Measurements from ENCODE around the gene SND1. TPM values are rescaled to one million over a fixed set of nuclear protein-coding genes. Genes with fewer than 3 reads are reported as not detected.

Gene SND1
- total and polyA plus RNA-seq, 5 donors from 2014 or later, result 84.4 to 121 (median 86.9) TPM

DNA sequence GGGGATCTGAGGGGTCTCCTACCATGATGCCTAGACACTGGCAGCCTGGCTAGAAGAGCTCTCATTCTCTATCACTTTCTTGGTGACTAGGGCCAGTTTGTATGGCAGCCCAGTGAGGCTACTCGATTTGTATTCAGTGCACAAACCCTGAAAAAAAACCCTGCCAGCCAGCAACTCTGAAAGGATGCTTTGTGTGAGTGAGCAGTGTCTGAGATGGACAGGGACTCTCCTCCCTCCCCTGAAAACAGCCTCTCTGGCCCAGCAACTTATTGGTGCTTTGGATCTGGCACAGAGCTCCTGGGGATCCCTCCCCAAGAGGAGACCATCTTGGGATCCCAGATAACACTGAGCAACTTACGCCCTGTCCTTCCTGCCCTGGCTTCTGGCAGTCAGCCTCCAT lies 390.0 kb downstream of the SND1 start:
- H3K27ac Mint-ChIP-seq, result peak overlapping the region in 1 of 3 donors; percentile 70
- H3K4me3 ChIP-seq (ENCODE audit: low read depth, low read length), result no peak overlapping the region
- peaks cover 0 to 8% (median 2%) of the 10 kb centered on the region in 4 donors for H3K4me1 Mint-ChIP-seq
- H3K4me1 ChIP-seq (ENCODE audit: control insufficient read depth, insufficient read depth, low read length, poor library complexity, severe bottlenecking), result no peaks in the 10 kb centered on the region
- no peaks in the 10 kb centered on the region for H3K36me3 ChIP-seq (ENCODE audit: control insufficient read depth, insufficient read depth, low read length)
- H3K36me3 Mint-ChIP-seq, result peaks cover 13% of the 10 kb centered on the region
- ATAC-seq (ENCODE audit: low read depth in 2 of 2), result no peak
- no peak for DNase-seq
- H3K27me3 ChIP-seq (ENCODE audit: control insufficient read depth, insufficient read depth, low read length), result no peaks in the 10 kb centered on the region
- no peaks in the 10 kb centered on the region for H3K27me3 Mint-ChIP-seq
- H3K9me3 Mint-ChIP-seq, result no peaks in the 10 kb centered on the region
- no peak overlapping the region for H3K27ac ChIP-seq (ENCODE audit: insufficient read depth, low read length, poor library complexity, severe bottlenecking)
- H3K4me3 Mint-ChIP-seq, result no peak overlapping the region
- no peaks in the 10 kb centered on the region for H3K9me3 ChIP-seq (ENCODE audit: control insufficient read depth in 2 of 2, low read length in 2 of 2)

DNA sequence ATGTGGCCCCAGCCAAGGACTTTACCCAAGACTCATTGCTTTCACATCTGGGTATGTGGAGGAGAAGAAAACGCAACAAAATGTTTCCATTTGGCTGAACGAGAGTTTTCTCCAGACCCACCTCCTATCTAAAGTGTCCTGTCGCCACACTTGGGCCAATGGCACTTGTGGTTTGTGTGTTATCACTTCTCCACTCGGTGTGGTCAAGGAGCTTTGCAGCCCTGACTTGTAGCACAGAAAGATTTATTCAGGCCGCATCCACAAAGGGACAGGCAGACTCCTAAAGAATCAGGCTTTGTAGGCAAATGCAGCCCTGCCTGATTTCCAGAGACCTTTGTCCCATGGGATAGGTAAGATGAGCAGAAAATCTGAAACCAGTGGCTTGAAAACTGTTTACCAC lies 392.1 kb downstream of the SND1 start:
- Mint-ChIP-seq H3K4me3 (no peak overlapping the region), H3K27ac (no peak overlapping the region), H3K9me3 (no peaks in the 10 kb centered on the region), H3K27me3 (no peaks in the 10 kb centered on the region), H3K4me1 (peaks cover 0 to 7% (median 3%) of the 10 kb centered on the region in 4 donors), H3K36me3 (peaks cover 8% of the 10 kb centered on the region)
- Histone ChIP-seq H3K9me3 (ENCODE audit: control insufficient read depth in 2 of 2, low read length in 2 of 2) (no peaks in the 10 kb centered on the region), H3K27ac (ENCODE audit: insufficient read depth, low read length, poor library complexity, severe bottlenecking) (no peak overlapping the region), H3K27me3 (ENCODE audit: control insufficient read depth, insufficient read depth, low read length) (no peaks in the 10 kb centered on the region), H3K36me3 (ENCODE audit: control insufficient read depth, insufficient read depth, low read length) (no peaks in the 10 kb centered on the region), H3K4me1 (ENCODE audit: control insufficient read depth, insufficient read depth, low read length, poor library complexity, severe bottlenecking) (no peaks in the 10 kb centered on the region), H3K4me3 (ENCODE audit: low read depth, low read length) (no peak overlapping the region)
- DNase-seq (no peak), ATAC-seq (ENCODE audit: low read depth in 2 of 2) (no peak)

DNA sequence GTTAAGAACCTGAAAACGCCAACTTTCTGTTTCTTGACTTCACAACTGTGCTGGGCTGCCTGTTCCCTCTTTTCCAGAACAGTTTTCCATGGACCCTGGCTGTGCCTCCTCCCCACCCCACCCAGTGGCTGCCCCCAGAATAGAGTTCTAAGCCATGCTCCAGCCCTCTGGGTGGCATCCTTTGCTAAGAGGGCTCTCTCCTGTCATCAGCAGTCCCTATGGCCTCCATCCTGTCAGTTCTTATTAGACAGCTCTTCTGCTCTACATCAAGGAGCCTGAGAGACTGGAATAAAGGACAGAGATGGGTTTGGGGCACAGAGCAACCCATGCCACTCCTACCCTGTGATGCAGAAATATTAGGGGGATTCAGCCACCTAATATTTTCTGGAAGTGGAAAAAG lies 393.2 kb downstream of the SND1 start:
- H3K27ac Mint-ChIP-seq, result peak overlapping the region in 1 of 3 donors; percentile 17
- H3K36me3 ChIP-seq (ENCODE audit: control insufficient read depth, insufficient read depth, low read length), result no peaks in the 10 kb centered on the region
- H3K4me1 ChIP-seq (ENCODE audit: control insufficient read depth, insufficient read depth, low read length, poor library complexity, severe bottlenecking), result no peaks in the 10 kb centered on the region

DNA sequence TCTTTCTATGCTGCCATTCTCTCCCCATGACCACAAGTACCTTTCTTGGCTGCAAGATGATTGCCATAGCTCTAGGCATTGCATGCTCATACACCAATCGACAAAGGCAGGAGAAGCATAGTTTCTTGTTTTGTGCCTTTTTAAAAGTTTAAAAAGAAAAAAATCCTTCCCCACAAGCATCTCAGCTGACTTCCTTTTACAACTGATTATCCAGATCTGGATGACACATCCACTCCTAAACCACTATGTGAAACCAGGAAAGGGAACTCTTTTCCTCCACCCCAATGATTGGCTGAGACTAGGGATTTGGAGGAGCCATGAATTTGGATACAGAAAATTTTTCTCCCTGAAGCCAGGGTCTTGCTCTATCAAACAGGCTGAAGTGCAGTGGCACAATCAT lies 393.8 kb downstream of the SND1 start:
- H3K4me1 ChIP-seq (ENCODE audit: control insufficient read depth, insufficient read depth, low read length, poor library complexity, severe bottlenecking), result no peaks in the 10 kb centered on the region
- H3K36me3 Mint-ChIP-seq, result peaks cover 8% of the 10 kb centered on the region
- no peak overlapping the region for H3K4me3 Mint-ChIP-seq
- H3K27ac Mint-ChIP-seq, result peak overlapping the region in 1 of 3 donors; percentile 17
- ATAC-seq (ENCODE audit: low read depth in 2 of 2), result no peak
- H3K9me3 Mint-ChIP-seq, result no peaks in the 10 kb centered on the region
- no peaks in the 10 kb centered on the region for H3K27me3 Mint-ChIP-seq
- DNase-seq, result no peak
- H3K4me1 Mint-ChIP-seq, result peaks cover 0 to 7% (median 4%) of the 10 kb centered on the region in 4 donors
- no peaks in the 10 kb centered on the region for H3K9me3 ChIP-seq (ENCODE audit: control insufficient read depth in 2 of 2, low read length in 2 of 2)
- H3K36me3 ChIP-seq (ENCODE audit: control insufficient read depth, insufficient read depth, low read length), result no peaks in the 10 kb centered on the region
- H3K4me3 ChIP-seq (ENCODE audit: low read depth, low read length), result no peak overlapping the region
- H3K27me3 ChIP-seq (ENCODE audit: control insufficient read depth, insufficient read depth, low read length), result no peaks in the 10 kb centered on the region
- no peak overlapping the region for H3K27ac ChIP-seq (ENCODE audit: insufficient read depth, low read length, poor library complexity, severe bottlenecking)

More for the DNA sequence above, 393.2 kb downstream of the SND1 start:
- no peak for ATAC-seq (ENCODE audit: low read depth in 2 of 2)
- Histone ChIP-seq H3K27ac (ENCODE audit: insufficient read depth, low read length, poor library complexity, severe bottlenecking) (no peak overlapping the region), H3K27me3 (ENCODE audit: control insufficient read depth, insufficient read depth, low read length) (no peaks in the 10 kb centered on the region), H3K9me3 (ENCODE audit: control insufficient read depth in 2 of 2, low read length in 2 of 2) (no peaks in the 10 kb centered on the region), H3K4me3 (ENCODE audit: low read depth, low read length) (no peak overlapping the region)
- H3K4me3 Mint-ChIP-seq, result no peak overlapping the region
- H3K36me3 Mint-ChIP-seq, result peaks cover 8% of the 10 kb centered on the region
- H3K27me3 Mint-ChIP-seq, result no peaks in the 10 kb centered on the region
- no peaks in the 10 kb centered on the region for H3K9me3 Mint-ChIP-seq
- DNase-seq, result no peak
- peaks cover 0 to 7% (median 3%) of the 10 kb centered on the region in 4 donors for H3K4me1 Mint-ChIP-seq

DNA sequence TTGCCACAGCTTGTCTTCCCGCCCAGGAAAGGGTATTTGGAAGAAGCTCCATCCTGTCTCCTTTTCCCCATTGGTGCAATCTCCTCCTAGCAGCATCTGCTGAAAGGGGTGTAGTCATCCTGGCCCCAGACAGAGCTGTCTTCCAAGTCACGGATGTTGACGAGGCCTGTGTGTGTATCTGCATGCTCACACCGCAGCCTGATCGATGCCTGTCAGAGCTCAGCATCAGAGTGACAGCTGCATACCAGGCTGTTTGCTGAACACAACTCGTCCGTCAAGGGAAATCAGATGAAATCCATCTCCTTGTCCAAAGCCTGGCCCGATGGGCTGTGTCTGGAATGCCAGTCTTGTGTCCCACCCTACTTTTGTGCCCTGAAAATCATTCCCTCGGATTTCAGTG lies 400.4 kb downstream of the SND1 start:
- Mint-ChIP-seq H3K4me3 (no peak overlapping the region), H3K27ac (peak overlapping the region in 2 of 3 donors; percentile 9 to 57), H3K27me3 (no peaks in the 10 kb centered on the region), H3K36me3 (no peaks in the 10 kb centered on the region), H3K4me1 (peaks cover 5 to 32% (median 13%) of the 10 kb centered on the region in 4 donors), H3K9me3 (no peaks in the 10 kb centered on the region)
- ATAC-seq (ENCODE audit: low read depth in 2 of 2) (no peak), DNase-seq (no peak)
- H3K36me3 ChIP-seq (ENCODE audit: control insufficient read depth, insufficient read depth, low read length), result no peaks in the 10 kb centered on the region
- no peaks in the 10 kb centered on the region for H3K4me1 ChIP-seq (ENCODE audit: control insufficient read depth, insufficient read depth, low read length, poor library complexity, severe bottlenecking)
- no peak overlapping the region for H3K27ac ChIP-seq (ENCODE audit: insufficient read depth, low read length, poor library complexity, severe bottlenecking)
- no peaks in the 10 kb centered on the region for H3K9me3 ChIP-seq (ENCODE audit: control insufficient read depth in 2 of 2, low read length in 2 of 2)
- H3K4me3 ChIP-seq (ENCODE audit: low read depth, low read length), result no peak overlapping the region
- no peaks in the 10 kb centered on the region for H3K27me3 ChIP-seq (ENCODE audit: control insufficient read depth, insufficient read depth, low read length)

DNA sequence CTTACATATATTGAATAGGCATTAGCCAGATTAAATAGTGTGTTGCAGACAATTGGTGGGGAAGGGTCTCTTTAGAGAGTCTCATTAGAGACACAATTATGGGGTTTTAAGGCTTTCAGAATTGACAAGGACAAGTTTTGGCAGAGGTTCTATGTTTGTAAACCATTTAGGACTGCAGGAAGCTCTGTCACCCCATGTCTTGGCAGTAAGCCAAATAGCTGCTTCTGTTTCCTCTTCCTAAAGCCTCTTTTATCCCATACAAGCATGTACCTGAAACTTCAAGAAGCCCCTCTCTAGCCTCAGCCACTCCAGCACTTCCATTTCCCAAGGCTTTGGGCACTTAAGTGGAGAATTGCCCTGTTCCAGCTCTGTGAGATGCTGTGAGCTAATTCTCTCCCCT lies 401.0 kb downstream of the SND1 start:
- Mint-ChIP-seq H3K4me1 (peaks cover 5 to 38% (median 17%) of the 10 kb centered on the region in 4 donors), H3K9me3 (no peaks in the 10 kb centered on the region), H3K36me3 (no peaks in the 10 kb centered on the region), H3K27me3 (no peaks in the 10 kb centered on the region), H3K4me3 (no peak overlapping the region), H3K27ac (peak overlapping the region in 2 of 3 donors; percentile 22 to 68)
- H3K9me3 ChIP-seq (ENCODE audit: control insufficient read depth in 2 of 2, low read length in 2 of 2), result no peaks in the 10 kb centered on the region
- no peaks in the 10 kb centered on the region for H3K4me1 ChIP-seq (ENCODE audit: control insufficient read depth, insufficient read depth, low read length, poor library complexity, severe bottlenecking)
- ATAC-seq (ENCODE audit: low read depth in 2 of 2) (no peak), DNase-seq (peak in 2 of 3 donors; percentile 19 to 20)
- no peaks in the 10 kb centered on the region for H3K27me3 ChIP-seq (ENCODE audit: control insufficient read depth, insufficient read depth, low read length)
- no peak overlapping the region for H3K27ac ChIP-seq (ENCODE audit: insufficient read depth, low read length, poor library complexity, severe bottlenecking)
- H3K36me3 ChIP-seq (ENCODE audit: control insufficient read depth, insufficient read depth, low read length), result no peaks in the 10 kb centered on the region
- no peak overlapping the region for H3K4me3 ChIP-seq (ENCODE audit: low read depth, low read length)

DNA sequence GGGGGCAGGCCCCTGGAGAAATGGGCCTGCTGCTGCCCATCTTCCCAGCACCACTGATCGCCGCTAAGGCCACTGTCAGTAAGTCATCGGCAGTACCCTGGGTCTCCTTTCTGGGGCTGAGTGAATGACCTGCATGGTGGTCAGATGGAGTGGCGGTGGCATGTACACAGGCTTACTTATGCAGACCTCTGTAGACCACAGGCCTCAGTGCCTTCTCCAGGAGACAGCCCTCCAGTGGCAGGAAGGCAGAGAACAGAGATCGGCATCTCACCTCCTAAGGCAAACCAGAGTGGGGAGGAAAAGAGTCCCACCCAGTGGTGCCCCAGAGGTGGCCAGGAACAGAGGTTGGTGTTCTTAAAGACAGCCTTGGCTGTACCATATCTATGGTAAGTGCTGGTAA lies 402.0 kb downstream of the SND1 start:
- Histone ChIP-seq H3K36me3 (ENCODE audit: control insufficient read depth, insufficient read depth, low read length) (no peaks in the 10 kb centered on the region), H3K27ac (ENCODE audit: insufficient read depth, low read length, poor library complexity, severe bottlenecking) (no peak overlapping the region), H3K9me3 (ENCODE audit: control insufficient read depth in 2 of 2, low read length in 2 of 2) (no peaks in the 10 kb centered on the region), H3K4me3 (ENCODE audit: low read depth, low read length) (no peak overlapping the region), H3K4me1 (ENCODE audit: control insufficient read depth, insufficient read depth, low read length, poor library complexity, severe bottlenecking) (peaks cover 6% of the 10 kb centered on the region), H3K27me3 (ENCODE audit: control insufficient read depth, insufficient read depth, low read length) (no peaks in the 10 kb centered on the region)
- no peaks in the 10 kb centered on the region for H3K27me3 Mint-ChIP-seq
- DNase-seq (no peak), ATAC-seq (ENCODE audit: low read depth in 2 of 2) (no peak)
- H3K36me3 Mint-ChIP-seq, result no peaks in the 10 kb centered on the region
- H3K27ac Mint-ChIP-seq, result no peak overlapping the region
- H3K9me3 Mint-ChIP-seq, result no peaks in the 10 kb centered on the region
- H3K4me1 Mint-ChIP-seq, result peaks cover 7 to 48% (median 23%) of the 10 kb centered on the region in 4 donors
- H3K4me3 Mint-ChIP-seq, result no peak overlapping the region

DNA sequence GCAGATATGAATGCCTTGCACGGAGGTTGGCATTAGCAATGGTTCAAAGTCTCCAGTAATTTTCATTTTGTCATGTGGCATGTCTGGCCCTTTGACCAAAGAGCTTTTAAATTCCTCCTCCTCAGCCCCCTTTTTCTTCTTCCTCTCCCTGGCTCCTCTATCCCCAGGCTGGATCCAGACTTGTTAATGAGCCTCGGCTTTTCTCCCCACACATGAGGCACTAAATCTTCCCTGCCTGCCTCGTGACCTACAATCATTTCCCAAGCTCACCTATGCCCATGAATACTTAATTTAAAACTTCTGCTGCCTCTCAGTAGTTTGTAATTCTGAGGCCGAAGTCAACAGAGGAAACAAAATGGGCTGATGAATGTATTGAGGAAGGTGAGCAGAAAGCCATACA lies 402.5 kb downstream of the SND1 start:
- H3K9me3 ChIP-seq (ENCODE audit: control insufficient read depth in 2 of 2, low read length in 2 of 2), result no peaks in the 10 kb centered on the region
- peaks cover 11 to 53% (median 28%) of the 10 kb centered on the region in 4 donors for H3K4me1 Mint-ChIP-seq

More for the DNA sequence above, 402.5 kb downstream of the SND1 start:
- H3K4me1 ChIP-seq (ENCODE audit: control insufficient read depth, insufficient read depth, low read length, poor library complexity, severe bottlenecking), result peaks cover 11% of the 10 kb centered on the region
- DNase-seq (no peak), ATAC-seq (ENCODE audit: low read depth in 2 of 2) (no peak)
- no peak overlapping the region for H3K27ac Mint-ChIP-seq
- no peak overlapping the region for H3K4me3 Mint-ChIP-seq
- no peak overlapping the region for H3K27ac ChIP-seq (ENCODE audit: insufficient read depth, low read length, poor library complexity, severe bottlenecking)
- no peaks in the 10 kb centered on the region for H3K27me3 Mint-ChIP-seq
- no peaks in the 10 kb centered on the region for H3K27me3 ChIP-seq (ENCODE audit: control insufficient read depth, insufficient read depth, low read length)
- H3K36me3 Mint-ChIP-seq, result no peaks in the 10 kb centered on the region
- no peak overlapping the region for H3K4me3 ChIP-seq (ENCODE audit: low read depth, low read length)
- H3K9me3 Mint-ChIP-seq, result no peaks in the 10 kb centered on the region
- no peaks in the 10 kb centered on the region for H3K36me3 ChIP-seq (ENCODE audit: control insufficient read depth, insufficient read depth, low read length)
